Activated CD8-positive, alpha-beta memory T cell treated with anti-CD3 and anti-CD28 coated beads, Interleukin-2, amount 50 U/mL, for 1 hour (primary cell): ENCODE data around the gene SIGMAR1.

ENCODE experiments used
- DNase-seq: peaks from one replicate; pipeline ENCODE4 v3.0.0-alpha.2; 2020; ENCODE audit errors: extremely low read depth

The SIGMAR1 gene

DNA sequence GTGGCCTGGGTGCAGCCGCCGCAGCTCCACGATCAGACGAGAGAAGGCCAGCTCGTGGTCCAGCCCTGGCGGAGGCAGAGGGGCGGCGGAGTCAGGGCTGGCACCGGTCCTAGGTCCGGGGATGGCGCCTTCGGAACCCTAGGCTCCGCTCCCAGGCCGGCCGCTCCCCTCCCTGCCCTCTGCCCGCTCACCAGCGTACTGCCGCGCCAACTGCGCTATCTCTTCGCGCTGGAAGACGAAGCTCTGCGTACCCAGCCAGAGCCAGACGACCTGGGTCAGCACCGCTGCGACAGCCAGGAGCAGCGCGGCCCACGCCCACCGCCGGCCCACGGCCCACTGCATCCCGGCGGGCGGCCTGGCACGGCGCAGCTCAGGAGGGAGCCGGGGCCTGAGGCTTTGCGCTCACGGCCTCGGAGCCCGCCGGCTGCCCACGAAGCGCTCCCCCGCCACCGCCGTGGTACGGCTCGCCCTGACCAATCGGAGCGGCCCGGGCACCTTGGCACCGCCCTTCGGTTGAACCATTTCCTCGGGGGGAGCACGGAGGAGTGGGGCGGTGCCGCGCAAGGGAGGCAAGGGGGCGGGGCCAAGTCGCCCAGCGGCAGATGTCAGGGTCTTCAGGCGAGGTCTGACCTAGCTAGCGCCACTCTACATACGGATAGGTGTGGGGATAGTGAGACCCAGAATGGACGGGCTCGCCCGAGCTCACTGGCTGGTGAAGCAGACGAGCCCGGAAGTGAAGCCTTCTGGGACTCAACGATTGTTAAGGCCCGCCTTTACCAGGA lies at the start of gene SIGMAR1:
Gene SIGMAR1, minus strand, starts transcription at position 432 of the 782 bp plus-strand sequence. Its CDS starts 90 bp downstream, at position 342.
- peak; percentile 76 for DNase-seq

DNA sequence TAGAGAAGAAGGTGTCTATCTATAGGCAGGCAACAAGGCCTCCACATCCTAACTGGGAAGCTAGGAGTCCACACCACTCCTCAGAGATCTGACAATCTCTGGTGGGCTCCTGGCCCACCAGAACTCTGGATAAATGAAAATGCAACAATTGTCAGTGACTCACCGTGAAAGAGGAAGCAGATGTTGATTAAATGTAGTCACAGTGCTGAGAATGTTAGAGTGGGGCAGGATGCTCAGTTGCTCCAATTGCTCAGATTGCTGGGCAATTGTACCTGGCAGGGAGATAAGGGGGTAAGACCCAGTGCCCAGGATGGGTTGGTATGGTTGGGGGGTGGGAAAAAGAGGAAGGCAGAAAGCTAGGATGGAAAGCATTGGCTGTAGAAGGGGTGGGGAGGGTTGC lies 49.1 kb upstream of the SIGMAR1 start:
- no peak for DNase-seq

DNA sequence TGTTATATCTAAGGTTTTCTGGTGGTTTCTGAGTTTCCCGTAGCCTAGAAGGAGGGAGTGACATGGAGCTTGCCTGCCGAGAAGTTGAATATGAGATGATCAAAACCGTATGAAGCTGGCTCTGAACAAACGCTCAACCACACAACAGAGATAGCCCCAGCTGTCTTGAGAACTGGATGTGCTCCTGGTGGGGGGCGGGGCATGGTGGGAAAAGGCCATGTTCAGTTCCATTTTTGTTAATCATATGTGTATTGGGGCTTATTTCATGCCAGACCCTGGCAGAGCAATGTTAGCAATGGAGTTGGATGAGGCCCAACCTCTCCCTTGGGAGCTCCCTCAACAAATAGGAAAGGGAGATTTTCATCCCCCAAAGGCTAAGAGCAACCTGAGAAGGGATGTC lies 48.6 kb upstream of the SIGMAR1 start:
- DNase-seq = no peak

DNA sequence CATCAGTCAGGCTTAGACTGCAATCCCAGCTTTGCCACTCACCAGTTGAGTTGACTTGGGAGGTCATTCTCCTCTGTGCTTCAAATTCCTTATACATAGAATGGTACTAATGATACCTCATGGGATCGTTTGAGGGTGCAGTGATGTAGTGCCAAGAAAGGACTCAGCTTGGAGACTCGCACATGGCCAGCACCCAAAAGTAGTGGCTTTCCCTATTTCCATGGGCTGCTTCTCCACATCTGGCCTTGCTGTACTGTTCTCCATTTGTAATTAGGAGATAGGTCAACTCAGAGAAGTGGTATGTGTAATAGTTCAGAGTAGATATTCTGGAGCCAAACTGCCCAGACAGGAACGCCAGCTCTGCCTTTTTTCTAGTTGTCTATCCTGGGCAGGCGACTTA lies 48.0 kb upstream of the SIGMAR1 start:
- DNase-seq = no peak

DNA sequence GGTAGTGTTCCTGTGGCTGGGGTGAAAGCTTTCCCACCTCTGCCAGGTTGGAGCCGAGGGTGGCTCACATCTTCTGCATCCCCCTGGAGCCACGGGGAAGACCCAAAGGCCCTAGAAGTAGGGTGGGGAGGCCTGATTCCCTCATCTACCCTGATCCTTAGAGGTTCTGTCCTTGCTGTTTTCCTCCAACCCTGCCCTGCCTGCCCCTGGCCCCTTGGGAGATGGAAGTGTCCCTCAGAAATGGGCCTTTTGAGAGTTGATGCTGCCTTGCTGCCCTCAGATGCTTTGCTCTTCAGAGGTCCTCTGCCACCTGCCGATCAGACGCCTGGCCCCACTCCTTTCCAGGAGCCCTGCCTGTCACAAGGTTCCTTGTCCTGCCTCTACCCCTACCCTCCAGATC lies 47.2 kb upstream of the SIGMAR1 start:
- DNase-seq = no peak

DNA sequence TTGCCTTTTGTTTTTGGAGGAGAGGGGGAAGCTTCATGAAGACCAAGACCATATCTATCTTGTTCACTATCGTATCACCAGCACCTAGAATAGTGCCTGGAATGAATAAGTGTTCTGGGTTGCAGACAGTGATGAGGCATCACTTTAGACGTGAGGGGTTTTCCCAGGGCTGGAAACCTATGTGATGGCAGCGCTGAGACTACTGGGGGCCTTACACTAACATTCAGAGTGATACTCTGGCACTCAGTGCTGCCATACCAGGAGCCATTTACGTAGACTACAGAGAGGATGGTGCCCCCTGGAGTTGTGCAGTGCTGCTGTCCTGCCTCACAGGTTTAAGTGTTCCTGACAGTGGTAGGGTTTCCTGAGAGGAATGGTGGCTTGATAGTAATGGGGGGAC lies 46.6 kb upstream of the SIGMAR1 start:
- no peak for DNase-seq

DNA sequence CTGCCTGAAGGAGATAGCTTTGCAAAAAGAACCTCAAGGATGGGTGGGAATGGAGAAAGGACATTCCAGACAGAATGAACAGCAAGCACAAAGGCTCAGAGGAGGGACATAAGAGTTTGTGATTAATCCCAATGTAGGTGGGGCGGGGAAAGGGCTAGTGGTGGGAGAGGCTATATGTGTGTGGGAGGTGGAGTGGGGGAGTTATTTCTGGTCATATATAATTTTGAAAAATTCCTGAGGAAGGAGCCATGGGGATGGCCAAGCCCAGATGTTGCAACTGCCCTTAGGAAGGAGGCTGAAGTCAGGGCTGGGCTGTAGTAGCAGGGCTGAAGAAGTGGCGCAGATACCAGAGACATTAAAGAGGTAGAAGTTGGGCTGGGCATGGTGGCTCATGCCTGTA lies 38.3 kb upstream of the SIGMAR1 start:
- no peak for DNase-seq

DNA sequence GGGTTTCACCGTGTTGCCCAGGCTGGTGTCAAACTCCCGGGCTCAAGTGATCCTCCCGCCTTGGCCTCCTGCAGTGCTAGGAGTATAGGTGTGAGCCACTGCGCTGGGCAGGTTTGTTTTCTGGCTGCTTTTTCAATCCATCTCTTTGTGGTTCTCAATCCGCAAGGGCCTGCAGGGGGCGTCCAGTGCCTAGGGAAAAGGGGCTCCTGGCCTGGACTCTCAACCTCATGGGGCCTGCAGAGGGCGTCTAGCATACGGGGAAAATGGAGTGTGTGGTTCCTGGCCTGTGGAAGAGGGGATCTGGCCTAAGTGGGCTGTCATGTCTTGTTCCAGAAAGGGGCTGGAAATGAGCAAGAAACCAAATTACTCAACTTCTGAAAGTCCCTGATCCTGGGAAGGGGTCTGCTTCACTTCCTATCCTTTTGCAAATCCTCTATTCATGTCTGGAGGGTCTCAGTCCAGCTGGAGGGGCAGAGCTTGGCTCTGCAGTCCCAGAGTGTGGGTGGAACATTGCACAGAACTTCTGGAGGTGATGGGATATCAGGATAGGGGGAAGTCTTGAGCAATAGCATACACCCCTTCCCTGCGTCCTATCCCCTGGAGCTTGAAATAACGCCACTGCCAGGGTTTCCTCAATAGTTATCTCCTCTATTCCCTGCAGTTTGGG lies 37.6 kb upstream of the SIGMAR1 start:
- no peak for DNase-seq

DNA sequence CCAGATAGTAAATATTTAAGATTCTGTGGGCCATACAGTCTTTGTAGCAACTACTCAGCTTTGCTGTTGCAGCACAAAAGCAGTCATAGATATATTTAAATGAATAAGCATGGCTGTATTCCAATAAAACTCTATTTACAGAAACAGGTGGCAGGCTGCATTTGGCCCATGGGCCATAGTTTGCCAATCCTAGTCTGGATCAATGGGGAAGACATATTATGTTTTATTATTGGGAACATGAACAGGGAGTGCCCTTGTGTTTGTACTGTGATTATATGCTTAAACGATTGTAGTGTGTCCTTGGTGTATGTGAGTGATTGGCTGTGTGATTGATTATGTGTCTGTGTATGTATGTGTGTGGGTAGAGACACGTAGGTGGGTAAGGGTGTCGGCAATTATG lies 36.9 kb upstream of the SIGMAR1 start:
- DNase-seq = no peak

DNA sequence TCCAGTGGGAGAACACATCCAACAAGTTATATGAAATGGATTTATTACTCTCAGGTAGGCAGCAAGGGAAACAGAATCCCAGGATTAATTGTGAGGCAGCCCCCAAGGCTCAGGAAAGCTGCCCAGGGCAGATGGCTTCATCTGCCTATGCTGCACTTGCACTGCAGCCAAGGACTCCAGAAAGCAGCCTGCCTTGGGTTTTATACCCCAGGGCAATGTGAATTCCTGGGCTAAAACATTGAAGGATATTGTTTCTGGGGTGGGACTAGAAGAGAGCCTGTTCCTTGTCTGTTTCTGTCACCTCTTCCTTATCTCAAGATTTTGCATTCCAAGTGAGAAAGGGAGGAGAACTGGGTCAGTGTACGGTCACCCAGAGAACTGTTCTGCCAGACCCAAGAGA lies 33.7 kb upstream of the SIGMAR1 start:
- DNase-seq = no peak

DNA sequence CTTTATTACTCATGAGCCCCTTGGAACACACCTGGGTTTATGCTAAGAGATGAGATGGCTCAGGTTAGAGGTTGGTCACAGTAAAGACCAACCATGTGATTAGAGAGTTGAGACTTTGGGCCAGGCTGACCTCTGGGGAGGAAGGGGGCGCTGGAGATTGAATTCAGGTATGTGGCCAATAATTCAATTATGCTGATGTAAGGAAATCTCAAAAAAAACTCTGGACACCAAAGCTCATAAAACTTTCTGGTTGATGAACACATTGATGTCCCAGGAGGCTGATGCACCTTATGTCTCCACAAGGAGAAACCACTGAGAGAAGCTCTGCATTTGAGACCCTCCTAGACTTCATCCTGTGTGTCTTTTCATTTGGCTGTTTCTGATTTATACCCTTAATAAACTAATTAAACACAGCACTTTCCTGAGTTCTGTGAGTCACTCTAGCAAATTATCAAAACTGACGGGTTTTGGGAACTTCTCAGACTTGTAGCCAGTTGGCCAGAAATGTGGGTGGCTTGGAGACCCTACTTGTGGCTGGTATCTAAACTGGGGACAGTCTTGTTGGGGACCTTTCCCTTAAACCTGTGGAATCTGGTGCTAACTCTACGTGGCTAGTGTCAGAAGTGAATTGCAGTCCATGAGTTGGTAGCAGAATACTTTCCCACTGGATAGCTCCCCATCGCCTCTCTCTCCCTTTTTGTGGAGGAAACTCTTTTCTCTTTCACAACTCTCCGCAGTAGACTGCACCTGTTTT lies 32.4 kb upstream of the SIGMAR1 start:
- no peak for DNase-seq

DNA sequence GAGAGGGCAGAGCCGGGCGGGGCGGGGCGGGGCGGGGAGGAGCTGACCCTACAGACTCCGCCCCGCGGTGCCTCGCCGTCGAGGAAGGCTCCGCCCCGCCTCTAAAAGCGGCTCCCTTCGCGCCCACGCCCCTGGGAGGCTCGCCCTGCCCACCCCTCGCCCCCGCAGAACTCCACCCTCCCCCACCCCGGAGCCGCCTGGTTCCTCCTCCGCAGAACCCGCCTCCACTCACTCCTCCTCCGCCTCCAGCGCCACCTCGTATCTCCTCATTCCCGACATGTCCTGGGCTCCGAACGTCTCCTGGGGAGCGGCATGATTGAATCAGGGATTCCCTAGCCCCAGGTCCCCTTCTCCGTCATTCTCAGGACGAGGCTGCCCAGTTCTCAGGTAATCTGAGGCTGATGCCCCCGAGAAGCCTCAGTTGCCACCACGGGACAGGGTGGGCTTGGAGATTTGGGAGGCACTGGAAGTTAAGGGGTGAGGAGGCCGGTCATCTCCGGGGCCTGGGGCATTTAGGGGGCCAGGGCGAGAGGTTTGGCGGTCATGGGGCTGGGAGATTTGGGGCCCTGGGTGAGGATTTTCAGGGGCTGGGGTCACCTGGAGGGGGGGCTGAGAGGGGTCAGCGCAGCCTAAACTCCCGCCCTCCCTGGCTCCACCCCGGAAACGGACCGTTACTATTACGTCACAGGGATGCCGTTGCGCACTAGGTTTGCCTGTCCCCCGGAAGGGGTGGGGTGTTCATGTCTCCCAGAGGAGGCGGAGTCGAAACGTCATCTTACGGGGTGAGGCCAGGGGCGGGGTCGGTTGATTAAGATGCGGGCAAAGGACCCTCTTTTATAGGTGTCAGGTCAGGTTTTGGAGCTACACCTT lies 28.0 kb upstream of the SIGMAR1 start:
- peak; percentile 83 for DNase-seq

DNA sequence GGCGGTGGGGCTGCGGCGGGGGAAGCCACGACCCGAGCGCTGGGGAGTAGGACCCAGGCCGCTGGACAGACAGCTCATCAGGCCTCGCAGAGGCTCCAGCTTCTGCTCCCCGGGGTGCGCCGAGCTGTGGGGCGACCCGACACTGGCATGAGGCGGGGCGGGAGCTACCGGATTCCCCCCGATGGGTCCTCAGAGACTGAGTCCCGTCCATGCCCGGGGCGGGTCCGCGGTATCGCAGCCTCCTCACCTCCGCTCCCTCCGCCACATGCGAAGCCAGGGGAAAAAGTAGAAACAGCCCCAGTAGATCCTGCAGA lies 27.4 kb upstream of the SIGMAR1 start:
- no peak for DNase-seq

DNA sequence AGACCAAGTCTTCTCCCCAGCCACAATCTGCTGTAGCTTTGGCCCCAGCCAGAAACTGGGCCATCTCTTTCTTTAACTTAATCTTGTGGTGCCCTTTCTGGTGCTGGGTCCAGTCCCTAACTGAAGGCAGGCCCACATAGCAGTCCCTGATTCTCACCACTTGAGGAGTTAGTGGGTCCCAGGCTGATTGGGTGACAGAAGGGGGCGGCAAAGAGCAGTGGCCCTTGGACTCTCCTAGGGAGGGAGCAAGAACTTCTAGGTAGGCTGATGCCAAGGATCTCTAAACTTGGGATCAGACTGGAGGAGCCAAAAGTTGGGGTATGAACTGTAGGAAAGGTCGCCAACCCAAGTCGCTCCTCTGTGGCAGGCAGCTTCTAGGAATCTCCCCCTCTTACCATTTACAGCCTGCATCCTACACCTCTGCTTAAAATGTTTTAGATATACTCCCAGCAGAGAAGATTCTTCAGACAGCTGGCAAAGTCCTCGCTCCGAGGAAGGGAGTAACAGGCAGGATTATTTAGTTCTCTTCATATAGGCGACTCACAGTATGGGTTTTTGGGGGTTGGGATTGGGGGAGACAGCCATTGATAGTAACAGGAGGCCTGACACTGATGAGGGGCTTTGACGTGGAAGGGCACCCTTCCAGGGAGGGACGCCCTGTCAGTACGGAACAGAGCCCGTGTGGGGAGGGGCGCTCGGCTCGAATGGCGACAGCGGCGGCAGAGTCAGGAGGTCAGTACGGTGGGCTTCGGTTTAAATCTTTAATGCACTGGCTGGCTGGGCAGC lies 26.9 kb upstream of the SIGMAR1 start:
- DNase-seq = no peak

DNA sequence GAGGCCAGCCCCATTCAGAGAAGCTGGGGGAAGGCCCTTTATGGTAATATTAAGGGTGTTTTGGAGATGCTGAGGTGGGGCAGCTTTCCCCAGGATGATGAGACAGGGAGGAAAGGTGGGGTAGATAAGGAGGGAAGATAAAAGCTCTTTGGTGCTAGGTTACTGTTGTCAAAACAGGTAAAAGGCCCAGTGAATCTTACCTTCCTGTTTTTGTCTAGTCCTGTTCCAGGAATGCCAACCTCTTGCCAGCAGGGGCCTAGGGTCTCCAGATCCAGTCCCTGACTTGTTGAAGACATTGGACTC lies 25.7 kb upstream of the SIGMAR1 start:
- no peak for DNase-seq

DNA sequence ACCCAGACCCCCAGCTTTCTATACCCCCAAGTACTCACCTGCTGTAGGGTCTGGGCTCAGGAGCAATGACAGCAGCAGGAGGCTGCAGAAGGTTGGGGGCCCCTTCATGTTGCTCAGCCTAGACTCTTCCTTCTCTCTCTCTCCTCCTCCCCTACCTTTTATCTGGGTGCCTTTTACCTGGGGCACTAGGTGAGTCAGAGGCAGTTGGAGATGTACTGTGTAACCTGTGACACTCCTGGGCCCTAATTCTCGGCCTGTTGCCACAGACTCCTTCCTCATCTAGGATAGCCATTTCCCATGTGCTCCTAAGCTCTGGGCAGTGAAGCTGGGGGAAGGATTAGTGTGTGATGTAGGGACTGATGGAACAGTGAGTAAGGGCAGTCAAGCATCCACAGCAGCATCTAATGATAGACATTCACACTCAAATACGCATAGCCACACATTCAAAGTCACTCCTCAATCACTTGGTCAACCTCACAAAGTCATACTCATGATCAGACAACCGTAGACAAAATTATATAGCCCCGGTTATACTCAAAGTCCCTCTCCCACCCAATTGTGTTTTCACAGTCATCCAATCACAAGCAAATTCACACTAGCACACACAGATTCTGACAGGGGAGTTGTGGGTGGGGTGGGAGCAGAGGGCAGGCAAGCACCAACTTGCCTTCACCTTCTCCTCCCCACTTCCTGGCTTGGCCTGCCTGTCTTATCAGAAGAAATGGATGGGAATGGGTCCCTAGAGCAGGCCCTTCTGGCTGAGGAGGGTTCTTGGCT lies 25.1 kb upstream of the SIGMAR1 start, which contains the start of gene CCL27:
Gene CCL27, minus strand, starts transcription at position 132 of the 777 bp plus-strand sequence. Its CDS starts 24 bp downstream, at position 108.
- DNase-seq = no peak

DNA sequence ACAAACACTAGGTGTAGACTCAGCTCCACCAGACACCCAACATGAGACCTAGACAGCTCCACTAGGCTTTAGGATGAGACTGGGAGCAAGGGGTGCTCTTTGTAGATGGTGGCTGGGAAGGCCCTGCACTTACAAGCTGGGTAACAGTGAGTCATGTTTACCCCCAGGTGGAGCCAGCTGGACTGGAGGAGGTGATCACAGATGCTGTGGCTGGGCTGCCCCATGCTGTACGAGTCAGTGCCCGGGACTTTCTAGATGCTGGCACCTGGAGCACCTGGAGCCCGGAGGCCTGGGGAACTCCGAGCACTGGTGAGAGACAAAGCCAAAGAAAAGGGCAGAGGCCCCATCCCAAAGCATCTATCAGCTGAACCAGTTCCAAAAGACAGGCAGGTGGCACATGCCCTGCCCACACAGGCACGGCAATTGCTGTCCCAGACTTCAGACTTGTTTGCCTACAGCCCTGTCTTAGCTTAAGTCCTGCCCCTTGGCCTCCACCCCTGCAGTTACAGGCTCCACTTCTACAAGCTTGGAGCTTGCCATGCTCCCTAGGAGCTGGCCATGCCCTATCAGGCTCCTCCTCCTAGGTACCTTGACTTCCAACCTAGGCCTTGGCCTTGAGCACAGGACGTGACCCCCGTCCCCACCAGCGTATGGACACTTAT lies 22.1 kb upstream of the SIGMAR1 start:
- no peak for DNase-seq

DNA sequence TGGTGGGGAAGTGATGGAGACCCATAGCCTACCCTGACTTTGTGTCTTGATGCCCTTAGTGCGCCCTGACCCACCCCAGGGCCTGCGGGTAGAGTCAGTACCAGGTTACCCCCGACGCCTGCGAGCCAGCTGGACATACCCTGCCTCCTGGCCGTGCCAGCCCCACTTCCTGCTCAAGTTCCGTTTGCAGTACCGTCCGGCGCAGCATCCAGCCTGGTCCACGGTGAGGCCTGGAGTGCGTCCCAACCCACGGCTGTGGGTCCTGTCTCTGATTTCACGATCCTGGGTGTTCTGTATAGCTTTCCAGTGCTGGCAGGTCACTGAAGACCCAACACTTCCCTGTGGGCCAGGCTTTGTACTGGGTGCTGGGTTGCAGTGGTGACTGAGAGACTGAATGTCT lies 20.9 kb upstream of the SIGMAR1 start:
- DNase-seq = no peak

DNA sequence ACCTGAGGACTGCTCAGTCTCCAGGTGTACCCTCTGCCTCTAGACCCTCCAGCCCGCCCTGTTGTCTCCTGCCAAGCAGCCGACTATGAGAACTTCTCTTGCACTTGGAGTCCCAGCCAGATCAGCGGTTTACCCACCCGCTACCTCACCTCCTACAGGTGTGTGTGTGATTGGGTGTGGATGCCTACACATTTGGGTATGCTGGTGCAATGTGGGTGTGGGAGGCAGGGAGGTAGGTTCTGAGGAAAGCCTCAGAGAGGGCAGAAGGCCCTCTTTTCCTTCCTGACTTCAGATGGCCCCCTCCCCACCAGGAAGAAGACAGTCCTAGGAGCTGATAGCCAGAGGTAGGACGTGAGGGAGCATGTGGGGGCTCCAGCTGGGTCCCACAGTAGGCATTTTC lies 19.4 kb upstream of the SIGMAR1 start:
- DNase-seq = no peak

DNA sequence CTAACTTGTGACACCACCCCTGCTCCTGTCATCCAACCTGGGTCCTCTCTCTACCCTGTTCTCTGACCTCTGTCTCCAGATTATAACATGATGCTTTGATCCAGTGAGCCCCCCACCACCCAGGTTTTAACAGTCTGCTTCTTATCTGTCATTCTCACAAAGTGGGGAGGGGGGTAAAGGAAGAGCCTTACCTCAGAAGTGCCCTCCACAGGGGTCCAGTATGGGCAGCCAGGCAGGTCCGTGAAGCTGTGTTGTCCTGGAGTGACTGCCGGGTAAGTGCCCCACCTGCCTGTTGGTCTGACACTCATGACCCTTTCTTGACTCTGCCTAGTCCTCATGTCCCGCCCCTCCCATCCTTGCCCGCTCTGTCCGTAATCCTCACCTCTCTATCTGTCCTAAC lies 17.8 kb upstream of the SIGMAR1 start:
- DNase-seq = no peak
